Measurements from ENCODE around the gene ASCL3.

DNA sequence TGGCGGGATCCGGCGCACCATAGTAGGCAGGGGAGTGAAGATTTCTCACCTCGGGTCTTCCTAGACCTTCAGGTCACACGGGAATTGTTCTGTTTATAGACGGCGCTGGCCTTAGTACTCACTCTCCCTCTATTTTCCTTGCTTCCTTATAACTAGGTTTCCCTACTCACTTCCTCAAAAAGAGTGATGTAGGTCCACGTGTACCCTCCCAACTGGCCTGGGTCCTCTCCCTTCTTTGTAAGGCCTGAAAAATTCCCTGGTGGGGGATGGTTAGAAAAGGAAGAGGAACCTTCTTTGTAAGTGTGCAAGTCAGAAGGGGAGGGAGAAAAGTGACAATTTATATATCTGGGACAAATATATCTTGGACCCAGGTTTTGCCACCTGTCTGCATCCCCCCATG is 24.4 kb upstream of the ASCL3 start:
- TF ChIP-seq, protein P1, sequence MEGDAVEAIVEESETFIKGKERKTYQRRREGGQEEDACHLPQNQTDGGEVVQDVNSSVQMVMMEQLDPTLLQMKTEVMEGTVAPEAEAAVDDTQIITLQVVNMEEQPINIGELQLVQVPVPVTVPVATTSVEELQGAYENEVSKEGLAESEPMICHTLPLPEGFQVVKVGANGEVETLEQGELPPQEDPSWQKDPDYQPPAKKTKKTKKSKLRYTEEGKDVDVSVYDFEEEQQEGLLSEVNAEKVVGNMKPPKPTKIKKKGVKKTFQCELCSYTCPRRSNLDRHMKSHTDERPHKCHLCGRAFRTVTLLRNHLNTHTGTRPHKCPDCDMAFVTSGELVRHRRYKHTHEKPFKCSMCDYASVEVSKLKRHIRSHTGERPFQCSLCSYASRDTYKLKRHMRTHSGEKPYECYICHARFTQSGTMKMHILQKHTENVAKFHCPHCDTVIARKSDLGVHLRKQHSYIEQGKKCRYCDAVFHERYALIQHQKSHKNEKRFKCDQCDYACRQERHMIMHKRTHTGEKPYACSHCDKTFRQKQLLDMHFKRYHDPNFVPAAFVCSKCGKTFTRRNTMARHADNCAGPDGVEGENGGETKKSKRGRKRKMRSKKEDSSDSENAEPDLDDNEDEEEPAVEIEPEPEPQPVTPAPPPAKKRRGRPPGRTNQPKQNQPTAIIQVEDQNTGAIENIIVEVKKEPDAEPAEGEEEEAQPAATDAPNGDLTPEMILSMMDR (IDR thresholded peaks at IDR 0.05): no peak
- TF ChIP-seq POLR2A (IDR thresholded peaks at IDR 0.05): no peak

Measured in thyroid gland (tissue), 4 donors.